Smooth muscle cell (in vitro differentiated cells): ENCODE results near the gene DLG2. TPM values are rescaled to one million over a fixed set of nuclear protein-coding genes. Genes with fewer than 3 reads are reported as not detected.

Experiments used
- DNase-seq: peaks from one replicate; lab custom pipeline; 2025; ENCODE audit not compliant: unreplicated experiment; lab: John Stamatoyannopoulos, UW
- H2AFZ ChIP-seq: fragments of 200-600 bp; sonication (generic); 2 replicates; pipeline ENCODE4 v1.6.0; 2016; ENCODE audit warnings: antibody characterized with exemption, low read depth, mild to moderate bottlenecking
- H3F3A ChIP-seq: fragments of 200-600 bp; sonication (generic); 2 replicates; pipeline ENCODE4 v1.6.0; 2017; ENCODE audit warnings: antibody characterized with exemption, low read depth
- H3K27ac ChIP-seq: fragments of 200-600 bp; sonication (generic); 2 replicates; pipeline ENCODE4 v1.5.1; 2016; ENCODE audit warnings: low read depth, mild to moderate bottlenecking
- H3K27me3 ChIP-seq: fragments of 200-600 bp; sonication (generic); 2 replicates; pipeline ENCODE4 v1.6.1; 2016; ENCODE audit warnings: low read depth, mild to moderate bottlenecking
- H3K36me3 ChIP-seq: fragments of 200-600 bp; sonication (generic); 2 replicates; pipeline ENCODE4 v1.5.1; 2016; ENCODE audit warnings: low read depth
- H3K4me1 ChIP-seq: fragments of 200-600 bp; sonication (generic); 2 replicates; pipeline ENCODE4 v1.5.1; 2016; ENCODE audit warnings: low read depth
- H3K4me2 ChIP-seq: fragments of 200-600 bp; sonication (generic); 2 replicates; pipeline ENCODE4 v1.6.0; 2016; ENCODE audit warnings: mild to moderate bottlenecking
- H3K4me3 ChIP-seq: fragments of 200-600 bp; sonication (generic); 2 replicates; pipeline ENCODE4 v1.5.1; 2016; ENCODE audit warnings: mild to moderate bottlenecking
- H3K79me2 ChIP-seq: fragments of 200-600 bp; sonication (generic); 2 replicates; pipeline ENCODE4 v1.6.0; 2016; ENCODE audit warnings: low read depth, mild to moderate bottlenecking
- H3K9ac ChIP-seq: fragments of 200-600 bp; sonication (generic); 2 replicates; pipeline ENCODE4 v1.6.0; 2016; ENCODE audit warnings: low read depth
- H3K9me3 ChIP-seq: fragments of 200-600 bp; sonication (generic); replicated peaks from 2 replicates; pipeline ENCODE4 v1.5.1; 2016; ENCODE audit warnings: low read depth
- H4K20me1 ChIP-seq: fragments of 200-600 bp; sonication (generic); 2 replicates; pipeline ENCODE4 v1.6.0; 2016; ENCODE audit warnings: low read depth
- CTCF ChIP-seq: fragments of 200-600 bp; sonication (generic); IDR thresholded peaks from 2 replicates; pipeline ENCODE4 v1.5.1; 2017; ENCODE audit warnings: borderline replicate concordance, mild to moderate bottlenecking, antibody characterized with exemption; ENCODE audit not compliant: insufficient read depth, poor library complexity, severe bottlenecking
- WGBS: methylation state at CpG from one replicate; pipeline ENCODE4 v1.1.7; 2016; ENCODE audit warnings: low lambda C conversion rate; 5-methylcytosine and 5-hydroxymethylcytosine counted together
- polyA plus RNA-seq: library from polyadenylated mRNA; unstranded; fragments of >200 nt; fragmentation: Nextera tagmentation; extraction: Ambion mirVana; gene quantifications from 2 replicates; pipeline ENCODE4 v1.2.1, GENCODE V29; 2016
- total RNA-seq: library from RNA; depleted of rRNA; stranded (reverse); fragments of >200 nt; gene quantifications from 2 replicates; pipeline ENCODE4 v1.2.3, GENCODE V29; 2014

DLG2 gene
- total and polyA plus RNA-seq, 2 experiments from 2014 or later = 0.74 to 1.1 TPM

DNA sequence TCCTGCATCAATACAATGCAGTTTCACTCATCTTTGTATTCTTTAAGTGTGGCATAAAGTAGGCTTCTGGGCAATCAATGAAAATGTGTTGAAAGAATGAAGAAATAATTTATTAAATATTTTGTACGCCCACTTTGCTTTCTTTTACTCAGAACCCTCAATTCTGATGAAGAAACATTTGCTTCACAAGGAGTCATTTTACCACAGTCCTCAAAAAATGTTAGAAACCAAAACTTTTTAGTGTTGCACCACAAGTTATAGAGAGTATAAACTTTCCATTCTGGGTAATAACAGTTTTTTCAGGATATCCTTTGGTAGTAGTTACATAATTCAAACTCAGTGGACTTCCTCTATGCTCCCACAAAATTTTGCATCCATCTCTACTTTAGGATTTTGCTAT is 360.5 kb downstream of the DLG2 start:
- Histone ChIP-seq H4K20me1 (no peaks in the 10 kb centered on the region), H3K9me3 (no peaks in the 10 kb centered on the region), H3K9ac (no peak overlapping the region), H3K4me2 (no peak overlapping the region), H3F3A (no peaks in the 10 kb centered on the region), H3K36me3 (no peaks in the 10 kb centered on the region), H3K27ac (no peak overlapping the region), H3K4me3 (no peak overlapping the region), H3K4me1 (no peaks in the 10 kb centered on the region), H3K27me3 (no peaks in the 10 kb centered on the region), H2AFZ (no peak overlapping the region), H3K79me2 (no peaks in the 10 kb centered on the region)
- no peak for TF ChIP-seq CTCF
- WGBS = 97% methylated on average over 1 of the region's 1 CpG
- DNase-seq = no peak

- no peak for TF ChIP-seq CTCF
- Histone ChIP-seq H3K27ac (no peak overlapping the region), H3K9me3 (no peaks in the 10 kb centered on the region), H4K20me1 (no peaks in the 10 kb centered on the region), H3K4me3 (no peak overlapping the region), H2AFZ (no peak overlapping the region), H3K9ac (no peak overlapping the region), H3K4me1 (no peaks in the 10 kb centered on the region), H3K4me2 (no peak overlapping the region), H3K27me3 (no peaks in the 10 kb centered on the region), H3K36me3 (no peaks in the 10 kb centered on the region), H3F3A (no peaks in the 10 kb centered on the region), H3K79me2 (no peaks in the 10 kb centered on the region)
- no peak for DNase-seq
- WGBS = 87% methylated on average over 3 of the region's 3 CpGs
These were observed 363.8 kb downstream of the DLG2 start for GRCh38 chr11:85263328-85263727.

DNA sequence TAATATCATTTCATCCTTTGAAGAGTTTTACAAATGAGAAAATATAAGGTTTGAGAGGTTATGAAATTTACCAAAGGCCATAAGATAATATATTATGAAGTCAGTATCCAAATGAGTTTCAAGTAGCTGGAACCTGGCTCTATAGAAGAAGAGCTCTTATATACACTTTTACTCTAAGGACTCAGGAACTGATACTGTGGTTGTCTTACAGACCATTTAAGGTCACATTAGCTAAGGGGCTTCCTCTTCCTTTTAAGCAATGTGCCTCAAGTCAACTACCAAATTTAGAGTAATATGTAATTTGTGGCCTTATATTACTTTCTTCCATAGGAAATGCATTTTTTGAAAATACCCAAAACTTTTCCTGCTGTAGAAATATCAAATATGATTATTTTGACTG is 369.3 kb downstream of the DLG2 start:
- H3K27me3 ChIP-seq = no peaks in the 10 kb centered on the region
- no peak overlapping the region for H3K4me2 ChIP-seq
- no peak for DNase-seq
- no peaks in the 10 kb centered on the region for H3K9me3 ChIP-seq
- TF ChIP-seq CTCF = no peak
- no peak overlapping the region for H3K4me3 ChIP-seq
- H3K4me1 ChIP-seq = no peaks in the 10 kb centered on the region
- no peaks in the 10 kb centered on the region for H3K79me2 ChIP-seq
- H3K36me3 ChIP-seq = no peaks in the 10 kb centered on the region
- no peaks in the 10 kb centered on the region for H4K20me1 ChIP-seq
- H3F3A ChIP-seq = no peaks in the 10 kb centered on the region
- H3K27ac ChIP-seq = no peak overlapping the region
- no peak overlapping the region for H2AFZ ChIP-seq
- no peak overlapping the region for H3K9ac ChIP-seq

GRCh38 chr11:85256433-85256832 is 370.7 kb downstream of the DLG2 start:
- Histone ChIP-seq H3K79me2 (no peaks in the 10 kb centered on the region), H3K4me3 (no peak overlapping the region), H3K36me3 (no peaks in the 10 kb centered on the region), H4K20me1 (no peaks in the 10 kb centered on the region), H3K27me3 (no peaks in the 10 kb centered on the region), H3K9ac (no peak overlapping the region), H3K9me3 (no peaks in the 10 kb centered on the region), H2AFZ (no peak overlapping the region), H3F3A (no peaks in the 10 kb centered on the region), H3K4me1 (no peaks in the 10 kb centered on the region), H3K4me2 (no peak overlapping the region), H3K27ac (no peak overlapping the region)
- no peak for DNase-seq
- 96% methylated on average over 7 of the region's 7 CpGs for WGBS
- no peak for TF ChIP-seq CTCF
